IPS DF 6.9 (cell line): ENCODE data around the gene DIP2C.
"Not testable (repeated sequence)": the region's sequence is repeated elsewhere in the genome, so short reads cannot be mapped to it uniquely, and the experiment has no call there.

ENCODE experiments used
- DNase-seq: peaks from one replicate; pipeline ENCODE4 v3.0.0-alpha.2; 2013; ENCODE audit warnings: low read depth, low spot score
- H3K27ac ChIP-seq: one replicate; pipeline ENCODE4 v1.5.1; 2013; ENCODE audit warnings: low read length, control low read depth
- H3K27me3 ChIP-seq: 2 replicates; pipeline ENCODE4 v1.6.1; 2013; ENCODE audit warnings: mild to moderate bottlenecking, low read length; ENCODE audit not compliant: control insufficient read depth, insufficient read depth
- H3K36me3 ChIP-seq: 2 replicates; pipeline ENCODE4 v1.6.1; 2013; ENCODE audit warnings: low read length; ENCODE audit not compliant: control insufficient read depth, insufficient read depth
- H3K4me1 ChIP-seq: 2 replicates; pipeline ENCODE4 v1.6.1; 2013; ENCODE audit warnings: low read length; ENCODE audit not compliant: control insufficient read depth, insufficient read depth
- H3K4me3 ChIP-seq: 2 replicates; pipeline ENCODE4 v1.5.1; 2013; ENCODE audit warnings: mild to moderate bottlenecking, low read length
- H3K9me3 ChIP-seq: 2 replicates; pipeline ENCODE4 v1.6.1; 2013; ENCODE audit warnings: low read length, inconsistent platforms; ENCODE audit not compliant: control insufficient read depth, insufficient read depth
- WGBS: extraction: QIAGEN DNeasy Blood & Tissue Kit; methylation state at CpG from one replicate; pipeline ENCODE4 v1.1.7; 2013; ENCODE audit warnings: mixed read lengths, missing lambda C conversion rate; ENCODE audit not compliant: insufficient read length, insufficient coverage; 5-methylcytosine and 5-hydroxymethylcytosine counted together

The DIP2C gene

GRCh38 chr10:480498-480927, 209.0 kb downstream of the DIP2C start:
- no peak for DNase-seq
- Histone ChIP-seq H3K9me3 (no peaks in the 10 kb centered on the region), H3K36me3 (no peaks in the 10 kb centered on the region; the same call in 1 of the 2 replicates), H3K4me3 (no peak overlapping the region), H3K27me3 (no peaks in the 10 kb centered on the region), H3K4me1 (peaks cover 2% of the 10 kb centered on the region; the same call in 1 of the 2 replicates), H3K27ac (no peak overlapping the region)
- WGBS: no CpG with 5 or more reads among the region's 23 CpGs

DNA sequence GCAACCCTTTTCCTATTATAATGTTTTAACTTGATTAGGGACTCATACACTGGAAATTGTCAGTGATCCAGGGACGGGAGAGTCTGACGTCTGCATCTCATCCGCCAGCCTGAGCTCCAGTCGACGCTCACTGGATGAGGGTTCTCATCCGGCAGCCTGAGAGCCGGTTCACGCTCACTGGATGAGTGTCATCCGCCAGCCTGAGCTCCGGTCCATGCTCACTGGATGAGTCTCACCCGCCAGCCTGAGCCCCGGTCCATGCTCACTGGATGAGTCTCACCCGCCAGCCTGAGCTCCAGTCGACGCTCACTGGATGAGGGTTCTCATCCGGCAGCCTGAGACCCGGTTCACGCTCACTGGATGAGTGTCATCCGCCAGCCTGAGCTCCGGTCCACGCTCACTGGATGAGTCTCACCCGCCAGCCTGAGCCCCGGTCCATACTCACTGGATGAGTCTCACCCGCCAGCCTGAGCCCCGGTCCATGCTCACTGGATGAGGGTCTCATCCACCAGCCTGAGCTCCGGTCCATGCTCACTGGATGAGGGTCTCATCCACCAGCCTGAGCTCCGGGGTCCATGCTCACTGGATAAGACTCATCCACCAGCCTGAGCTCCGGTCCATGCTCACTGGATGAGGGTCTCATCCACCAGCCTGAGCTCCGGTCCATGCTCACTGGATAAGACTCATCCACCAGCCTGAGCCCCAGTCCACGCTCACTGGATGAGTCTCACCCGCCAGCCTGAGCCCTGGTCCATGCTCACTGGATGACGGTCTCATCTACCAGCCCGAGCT, 209.6 kb downstream of the DIP2C start:
- not testable (repeated sequence) for H3K9me3 ChIP-seq, H3K36me3 ChIP-seq, H3K4me3 ChIP-seq, H3K27ac ChIP-seq, H3K4me1 ChIP-seq, H3K27me3 ChIP-seq, DNase-seq
- no CpG with 5 or more reads among the region's 33 CpGs for WGBS

- H3K36me3 ChIP-seq: no peaks in the 10 kb centered on the region; the same call in 1 of the 2 replicates
- no peak overlapping the region for H3K27ac ChIP-seq
- WGBS: no CpG with 5 or more reads among the region's 21 CpGs
These were observed 210.8 kb downstream of the DIP2C start for GRCh38 chr10:478471-479245.

DNA sequence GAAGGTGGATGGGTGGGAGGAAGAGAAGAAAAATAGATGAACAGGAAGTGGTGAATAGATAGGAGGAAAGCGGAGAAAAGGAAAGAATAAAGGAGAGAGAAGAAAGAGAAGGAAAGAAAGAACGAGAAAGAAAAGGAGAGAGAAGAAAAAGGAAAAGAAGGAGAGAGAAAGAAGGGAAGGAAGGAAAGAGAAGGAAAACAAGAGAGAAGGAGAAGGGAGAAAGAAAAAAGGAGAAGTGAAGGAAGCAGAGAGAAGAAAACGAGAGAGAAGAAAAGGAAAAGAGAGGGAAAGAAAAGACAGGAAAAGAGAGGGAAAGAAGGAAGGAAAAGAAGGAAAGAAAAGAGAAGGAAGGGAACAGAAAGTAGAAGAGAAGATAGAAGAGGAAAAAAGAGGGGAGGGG, 211.8 kb downstream of the DIP2C start:
- no peaks in the 10 kb centered on the region; the same call in 1 of the 2 replicates for H3K36me3 ChIP-seq
- WGBS: 100% methylated on average over 2 of the region's 3 CpGs
- no peaks in the 10 kb centered on the region for H3K4me1 ChIP-seq
- H3K4me3 ChIP-seq: no peak overlapping the region
- DNase-seq: no peak
- no peaks in the 10 kb centered on the region for H3K27me3 ChIP-seq
- no peaks in the 10 kb centered on the region for H3K9me3 ChIP-seq
- no peak overlapping the region for H3K27ac ChIP-seq

More at GRCh38 chr10:478471-479245, 210.8 kb downstream of the DIP2C start:
- H3K4me1 ChIP-seq: no peaks in the 10 kb centered on the region
- no peaks in the 10 kb centered on the region for H3K9me3 ChIP-seq
- H3K27me3 ChIP-seq: no peaks in the 10 kb centered on the region
- no peak for DNase-seq
- H3K4me3 ChIP-seq: no peak overlapping the region

DNA sequence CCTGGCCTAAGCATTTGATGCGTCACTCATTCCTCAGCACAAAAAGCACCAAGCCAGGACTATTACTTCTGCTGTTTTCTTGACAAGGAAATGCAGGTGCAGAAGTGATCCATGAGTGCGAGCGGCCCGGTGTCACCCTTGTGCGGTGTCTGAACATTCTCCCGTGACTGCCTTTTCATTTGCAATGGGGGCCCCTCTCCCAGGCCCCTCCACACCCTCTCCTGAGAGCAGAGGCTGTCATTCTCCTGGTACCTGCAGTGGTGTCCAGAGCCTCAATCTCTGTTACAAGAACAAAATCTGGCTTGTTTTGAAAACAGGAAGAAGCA, 213.1 kb downstream of the DIP2C start:
- Histone ChIP-seq H3K27me3 (no peaks in the 10 kb centered on the region), H3K4me1 (0 out of 2 replicates have a peak, but pooled peaks cover 1% of the 10 kb centered on the region), H3K9me3 (no peaks in the 10 kb centered on the region), H3K36me3 (peaks cover 3% of the 10 kb centered on the region), H3K27ac (no peak overlapping the region), H3K4me3 (no peak overlapping the region)
- WGBS: no CpG with 5 or more reads among the region's 6 CpGs
- DNase-seq: no peak

DNA sequence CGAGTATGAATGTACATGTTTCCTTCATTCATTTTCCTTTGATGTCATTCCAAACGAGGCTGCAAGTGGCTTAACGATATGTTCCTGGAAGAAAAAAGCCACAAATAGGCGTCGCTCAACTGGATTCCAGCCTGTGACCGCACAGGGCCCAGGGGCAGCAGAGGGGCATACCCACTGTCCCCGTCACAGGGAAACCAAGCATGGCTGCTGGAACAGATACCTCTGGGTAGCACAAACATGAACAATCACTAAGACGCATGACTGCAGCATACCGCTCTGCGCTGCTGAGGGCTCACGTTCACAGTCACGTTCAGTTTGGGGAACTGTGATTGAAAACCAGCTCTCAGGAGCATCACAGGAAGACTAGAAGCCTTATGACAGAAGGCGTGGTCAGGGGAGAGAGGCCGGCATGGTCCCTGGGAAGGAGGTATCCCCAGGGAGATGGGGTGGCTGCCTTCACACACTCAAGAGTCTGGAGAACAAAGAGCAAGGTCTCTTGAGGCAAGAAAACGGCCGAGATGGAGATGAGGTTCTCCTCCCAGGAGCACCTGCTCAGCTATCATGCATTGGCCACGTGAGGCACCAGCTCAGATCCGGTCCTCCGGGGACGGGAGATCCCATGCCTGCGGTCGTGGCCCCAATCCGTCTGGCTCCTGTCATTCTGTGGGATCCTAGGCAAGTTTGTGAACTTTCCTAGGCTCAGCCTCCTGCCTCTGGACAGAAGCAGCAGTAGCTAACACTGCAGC, 213.6 kb downstream of the DIP2C start:
- Histone ChIP-seq H3K27ac (no peak overlapping the region), H3K4me1 (0 out of 2 replicates have a peak, but pooled peaks cover 1% of the 10 kb centered on the region), H3K36me3 (peaks cover 3% of the 10 kb centered on the region), H3K27me3 (no peaks in the 10 kb centered on the region), H3K4me3 (no peak overlapping the region), H3K9me3 (no peaks in the 10 kb centered on the region)
- no peak for DNase-seq
- WGBS: no CpG with 5 or more reads among the region's 23 CpGs

- H3K36me3 ChIP-seq: peaks cover 3% of the 10 kb centered on the region
- no peaks in the 10 kb centered on the region for H3K27me3 ChIP-seq
- no peak overlapping the region for H3K27ac ChIP-seq
- no peak overlapping the region for H3K4me3 ChIP-seq
- WGBS: no CpG with 5 or more reads among the region's 9 CpGs
- no peak for DNase-seq
- 0 out of 2 replicates have a peak, but pooled peaks cover 1% of the 10 kb centered on the region for H3K4me1 ChIP-seq
- H3K9me3 ChIP-seq: no peaks in the 10 kb centered on the region
These were observed 214.5 kb downstream of the DIP2C start for GRCh38 chr10:474946-475345.

DNA sequence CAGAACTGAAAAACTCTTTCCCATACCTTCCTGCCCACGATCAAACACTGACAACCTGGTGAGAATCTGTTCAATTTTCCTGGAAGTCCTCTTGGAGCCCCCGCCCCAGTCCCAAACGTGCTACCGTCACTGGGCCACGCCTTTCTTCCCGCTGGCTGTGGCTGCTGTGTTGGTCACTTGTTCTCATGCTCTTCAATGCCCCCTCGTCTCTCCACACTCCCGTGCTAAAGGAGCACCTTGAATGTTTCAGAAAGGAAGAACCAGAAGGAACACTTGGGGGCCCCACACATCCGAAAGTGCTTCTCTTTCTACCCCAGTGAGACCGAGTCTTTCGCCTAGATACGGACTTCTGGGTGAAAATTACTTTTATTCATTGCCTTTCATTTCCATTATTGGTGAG, 215.1 kb downstream of the DIP2C start:
- H3K36me3 ChIP-seq: peaks cover 3% of the 10 kb centered on the region
- H3K4me1 ChIP-seq: 0 out of 2 replicates have a peak, but pooled peaks cover 1% of the 10 kb centered on the region
- H3K27me3 ChIP-seq: no peaks in the 10 kb centered on the region
- H3K9me3 ChIP-seq: no peaks in the 10 kb centered on the region
- WGBS: no CpG with 5 or more reads among the region's 12 CpGs
- H3K27ac ChIP-seq: no peak overlapping the region
- no peak overlapping the region for H3K4me3 ChIP-seq
- no peak for DNase-seq

GRCh38 chr10:472241-472910, 217.1 kb downstream of the DIP2C start:
- H3K4me1 ChIP-seq: 0 out of 2 replicates have a peak, but pooled peaks cover 1% of the 10 kb centered on the region
- no peaks in the 10 kb centered on the region for H3K27me3 ChIP-seq
- peaks cover 3% of the 10 kb centered on the region for H3K36me3 ChIP-seq
- WGBS: no CpG with 5 or more reads among the region's 31 CpGs
- H3K9me3 ChIP-seq: no peaks in the 10 kb centered on the region
- no peak overlapping the region for H3K27ac ChIP-seq
- no peak for DNase-seq
- no peak overlapping the region for H3K4me3 ChIP-seq
